Bronchial epithelial cell (primary cell): ENCODE measurements around the gene STARD10. TPM values are rescaled to one million over a fixed set of nuclear protein-coding genes. Genes with fewer than 3 reads are reported as not detected.
"Not testable (repeated sequence)": the region's sequence is repeated elsewhere in the genome, so short reads cannot be mapped to it uniquely, and the experiment has no call there.

Source experiments
- DNase-seq: peaks from one replicate; pipeline ENCODE4 v3.0.0-alpha.2; 2010; ENCODE audit warnings: low read depth
- FAIRE-seq: peaks from 2 replicates; lab custom pipeline; 2011; peaks lifted over from hg19 to GRCh38; lab: Jason Lieb, UNC
- H3K27me3 ChIP-seq: 2 replicates; pipeline ENCODE4 v1.5.1; 2011; ENCODE audit warnings: low read length; ENCODE audit not compliant: control insufficient read depth, insufficient read depth
- H3K36me3 ChIP-seq: 2 replicates; pipeline ENCODE4 v1.5.1; 2011; ENCODE audit warnings: low read length; ENCODE audit not compliant: control insufficient read depth, insufficient read depth
- H3K4me3 ChIP-seq: 2 replicates; pipeline ENCODE4 v1.5.1; 2011; ENCODE audit warnings: mild to moderate bottlenecking, low read depth, low read length, control low read depth
- CTCF ChIP-seq: IDR thresholded peaks from 2 replicates; pipeline ENCODE4 v1.5.1; 2011; ENCODE audit warnings: mild to moderate bottlenecking, moderate library complexity, low read length, control low read depth, inconsistent platforms; ENCODE audit not compliant: insufficient read depth, severe bottlenecking
- total RNA-seq: library from RNA; depleted of rRNA; stranded (reverse); fragments of >200 nt; gene quantifications from 2 replicates; pipeline ENCODE4 v1.2.1, GENCODE V29; 2014

The STARD10 gene
- total RNA-seq, 1 donor from 2014 or later = 118 TPM

DNA sequence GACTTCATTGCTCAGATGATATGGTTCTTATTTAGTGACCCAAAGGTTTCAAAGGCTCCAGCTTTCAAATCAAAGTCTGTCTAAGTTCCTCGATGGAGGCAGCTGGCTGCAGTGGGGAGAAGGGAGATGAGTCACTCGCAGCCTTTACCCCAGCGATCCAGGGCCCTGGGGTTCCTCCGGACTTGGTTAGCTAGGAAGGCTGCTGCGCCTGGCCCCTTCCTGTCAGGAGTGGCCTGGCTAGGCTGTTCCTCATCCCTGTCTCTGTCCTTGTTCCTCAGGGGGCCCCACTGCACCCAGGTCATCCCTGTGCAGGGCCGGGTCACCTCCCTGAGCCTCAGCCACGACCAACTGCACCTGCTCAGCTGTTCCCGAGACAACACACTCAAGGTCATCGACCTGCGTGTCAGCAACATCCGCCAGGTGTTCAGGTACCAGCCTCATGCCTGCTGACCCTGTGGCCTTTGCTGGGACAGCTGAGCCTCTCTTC, 34.3 kb upstream of the STARD10 start:
- DNase-seq (no peak), FAIRE-seq (no peak)
- no peak for TF ChIP-seq CTCF
- no peaks in the 10 kb centered on the region for H3K27me3 ChIP-seq
- H3K36me3 ChIP-seq = peaks cover 5% of the 10 kb centered on the region
- H3K4me3 ChIP-seq = no peak overlapping the region

- DNase-seq, H3K36me3 ChIP-seq, FAIRE-seq, H3K4me3 ChIP-seq, H3K27me3 ChIP-seq: not testable (repeated sequence)
These were observed 33.8 kb upstream of the STARD10 start for GRCh38 chr11:72827656-72828055.

DNA sequence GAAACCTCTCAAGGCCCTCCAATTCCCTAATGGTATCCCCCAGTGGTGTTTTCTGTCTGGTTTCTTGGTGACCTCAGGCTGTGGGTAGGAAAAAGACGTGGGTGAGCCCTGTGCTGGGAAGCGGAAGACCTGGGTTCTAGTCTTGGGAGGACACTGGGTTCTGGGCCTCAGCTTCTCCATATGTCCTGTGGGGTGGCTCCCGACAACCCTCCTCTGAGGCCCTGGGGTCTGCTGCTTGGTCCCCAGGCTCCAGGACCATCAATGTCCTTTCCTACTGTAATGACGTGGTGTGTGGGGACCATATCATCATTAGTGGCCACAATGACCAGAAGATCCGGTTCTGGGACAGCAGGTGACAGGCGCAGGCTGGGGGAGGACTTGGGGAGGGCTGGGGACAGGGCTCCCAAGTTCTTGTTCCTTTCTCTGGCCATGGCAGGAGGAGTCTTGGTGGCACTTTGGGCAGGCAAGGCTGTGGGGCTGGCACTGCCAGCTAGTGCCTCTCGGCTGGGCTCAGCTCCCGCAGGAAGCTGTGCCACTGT, 33.2 kb upstream of the STARD10 start:
- FAIRE-seq = no peak
- peaks cover 5% of the 10 kb centered on the region for H3K36me3 ChIP-seq
- no peak for TF ChIP-seq CTCF
- DNase-seq = no peak
- no peaks in the 10 kb centered on the region for H3K27me3 ChIP-seq
- no peak overlapping the region for H3K4me3 ChIP-seq

- FAIRE-seq = no peak
- no peak overlapping the region for H3K4me3 ChIP-seq
- H3K27me3 ChIP-seq = no peaks in the 10 kb centered on the region
- no peak for TF ChIP-seq CTCF
- H3K36me3 ChIP-seq = peaks cover 5% of the 10 kb centered on the region
- DNase-seq = no peak
These were observed 32.5 kb upstream of the STARD10 start for GRCh38 chr11:72826191-72826941.

GRCh38 chr11:72825661-72826060, 31.8 kb upstream of the STARD10 start:
- Histone ChIP-seq H3K36me3 (peaks cover 6% of the 10 kb centered on the region), H3K27me3 (no peaks in the 10 kb centered on the region), H3K4me3 (no peak overlapping the region)
- DNase-seq (no peak), FAIRE-seq (no peak)
- no peak for TF ChIP-seq CTCF

DNA sequence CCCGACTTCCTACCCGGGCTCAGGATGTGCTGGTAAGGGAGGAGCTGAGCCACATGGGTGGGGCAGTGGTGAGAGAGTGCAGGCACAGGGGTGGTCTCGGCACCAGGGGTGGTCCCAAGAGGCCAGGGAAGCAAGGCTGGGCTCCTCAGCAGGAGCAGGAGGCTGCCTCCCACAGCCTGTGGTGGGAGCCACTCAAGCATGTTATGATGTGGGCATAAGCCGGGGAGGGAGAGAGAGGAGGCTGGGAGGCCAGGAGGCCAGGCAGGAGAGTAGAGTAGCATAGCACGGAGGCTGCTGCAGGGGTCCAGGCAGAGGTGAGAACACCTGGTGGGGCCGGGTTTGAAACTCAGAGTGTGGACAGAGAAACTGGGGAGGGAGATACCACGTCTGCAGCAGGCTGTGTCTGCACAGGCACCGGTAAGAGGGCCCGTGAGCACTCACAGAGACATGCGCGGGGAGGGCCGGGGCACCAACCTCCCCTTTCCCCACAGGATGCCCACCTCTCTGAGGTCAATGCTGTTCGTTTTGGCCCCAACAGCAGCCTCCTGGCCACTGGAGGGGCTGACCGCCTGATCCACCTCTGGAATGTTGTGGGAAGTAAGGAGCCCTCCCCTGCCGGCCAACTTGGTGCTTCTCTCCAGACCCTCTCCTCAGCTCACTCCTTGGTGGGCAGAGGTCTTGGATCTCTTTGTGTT, 31.1 kb upstream of the STARD10 start:
- Histone ChIP-seq H3K36me3 (peaks cover 7% of the 10 kb centered on the region), H3K4me3 (no peak overlapping the region), H3K27me3 (no peaks in the 10 kb centered on the region)
- no peak for TF ChIP-seq CTCF
- no peak for DNase-seq
- no peak for FAIRE-seq
